Measurements from ENCODE around the gene EYA3. TPM values are rescaled to one million over a fixed set of nuclear protein-coding genes. Genes with fewer than 3 reads are reported as not detected.
A peak's percentile ranks its signal among the peaks of the same experiment; 100 is the strongest.

EYA3 gene
- total RNA-seq, 3 donors from 2014 or later, result 26.6 to 29.6 (median 28.1) TPM

- Mint-ChIP-seq H3K4me1 (ENCODE audit: low read depth) (peaks cover 34% of the 10 kb centered on the region), H3K27me3 (ENCODE audit: low read depth) (no peaks in the 10 kb centered on the region), H3K36me3 (ENCODE audit: insufficient read depth) (peaks cover 6% of the 10 kb centered on the region), H3K4me3 (no peak overlapping the region), H3K9me3 (no peaks in the 10 kb centered on the region)
- ATAC-seq (no peak), DNase-seq (no peak)
Observed at GRCh38 chr1:28070725-28071593, 17.5 kb downstream of the EYA3 start.

- H3K9me3 Mint-ChIP-seq, result no peaks in the 10 kb centered on the region
- DNase-seq, result no peak
- H3K27me3 Mint-ChIP-seq (ENCODE audit: low read depth), result no peaks in the 10 kb centered on the region
- peaks cover 33% of the 10 kb centered on the region for H3K4me1 Mint-ChIP-seq (ENCODE audit: low read depth)
- no peak for ATAC-seq
- no peak overlapping the region for H3K4me3 Mint-ChIP-seq
- peaks cover 7% of the 10 kb centered on the region for H3K36me3 Mint-ChIP-seq (ENCODE audit: insufficient read depth)
Observed at GRCh38 chr1:28067523-28068090, 20.8 kb downstream of the EYA3 start.

GRCh38 chr1:28066393-28067154 lies 21.8 kb downstream of the EYA3 start:
- H3K27me3 Mint-ChIP-seq (ENCODE audit: low read depth), result no peaks in the 10 kb centered on the region

GRCh38 chr1:28064064-28064463 lies 24.3 kb downstream of the EYA3 start:
- Mint-ChIP-seq H3K36me3 (ENCODE audit: insufficient read depth) (peaks cover 7% of the 10 kb centered on the region), H3K27me3 (ENCODE audit: low read depth) (no peaks in the 10 kb centered on the region), H3K4me3 (no peak overlapping the region), H3K4me1 (ENCODE audit: low read depth) (peaks cover 41% of the 10 kb centered on the region), H3K9me3 (no peaks in the 10 kb centered on the region)
- DNase-seq (no peak), ATAC-seq (no peak)

More at GRCh38 chr1:28066393-28067154, 21.8 kb downstream of the EYA3 start:
- DNase-seq, result no peak
- Mint-ChIP-seq H3K36me3 (ENCODE audit: insufficient read depth) (peaks cover 7% of the 10 kb centered on the region), H3K4me3 (no peak overlapping the region), H3K9me3 (no peaks in the 10 kb centered on the region), H3K4me1 (ENCODE audit: low read depth) (peaks cover 31% of the 10 kb centered on the region)
- ATAC-seq, result no peak

GRCh38 chr1:28062806-28063205 lies 25.6 kb downstream of the EYA3 start:
- Mint-ChIP-seq H3K36me3 (ENCODE audit: insufficient read depth) (peaks cover 7% of the 10 kb centered on the region), H3K4me1 (ENCODE audit: low read depth) (peaks cover 52% of the 10 kb centered on the region), H3K4me3 (peak overlapping the region; percentile 2), H3K27me3 (ENCODE audit: low read depth) (no peaks in the 10 kb centered on the region), H3K9me3 (no peaks in the 10 kb centered on the region)
- ATAC-seq (peak; percentile 39 to 50), DNase-seq (peak; percentile 24)

GRCh38 chr1:28058971-28059878 lies 29.2 kb downstream of the EYA3 start:
- H3K4me1 Mint-ChIP-seq (ENCODE audit: low read depth), result peaks cover 57% of the 10 kb centered on the region
- no peaks in the 10 kb centered on the region for H3K9me3 Mint-ChIP-seq
- H3K4me3 Mint-ChIP-seq, result peak overlapping the region; percentile 3
- DNase-seq (no peak), ATAC-seq (peak; percentile 76 to 78)
- peaks cover 5% of the 10 kb centered on the region for H3K36me3 Mint-ChIP-seq (ENCODE audit: insufficient read depth)
- no peaks in the 10 kb centered on the region for H3K27me3 Mint-ChIP-seq (ENCODE audit: low read depth)

GRCh38 chr1:28058168-28058567 lies 30.2 kb downstream of the EYA3 start:
- ATAC-seq, result no peak
- peaks cover 5% of the 10 kb centered on the region for H3K36me3 Mint-ChIP-seq (ENCODE audit: insufficient read depth)
- DNase-seq, result no peak
- peaks cover 58% of the 10 kb centered on the region for H3K4me1 Mint-ChIP-seq (ENCODE audit: low read depth)
- no peaks in the 10 kb centered on the region for H3K9me3 Mint-ChIP-seq
- no peaks in the 10 kb centered on the region for H3K27me3 Mint-ChIP-seq (ENCODE audit: low read depth)
- no peak overlapping the region for H3K4me3 Mint-ChIP-seq

GRCh38 chr1:28056129-28056925 lies 32.1 kb downstream of the EYA3 start:
- Mint-ChIP-seq H3K4me1 (ENCODE audit: low read depth) (peaks cover 47% of the 10 kb centered on the region), H3K27me3 (ENCODE audit: low read depth) (no peaks in the 10 kb centered on the region), H3K36me3 (ENCODE audit: insufficient read depth) (peaks cover 9% of the 10 kb centered on the region), H3K4me3 (peak overlapping the region; percentile 29), H3K9me3 (no peaks in the 10 kb centered on the region)
- DNase-seq (peak; percentile 52), ATAC-seq (peak; percentile 88 to 89)

GRCh38 chr1:28050776-28051175 lies 37.6 kb downstream of the EYA3 start:
- ATAC-seq, result no peak
- no peak for DNase-seq
- Mint-ChIP-seq H3K4me3 (no peak overlapping the region), H3K36me3 (ENCODE audit: insufficient read depth) (peaks cover 19% of the 10 kb centered on the region), H3K4me1 (ENCODE audit: low read depth) (peaks cover 19% of the 10 kb centered on the region), H3K27me3 (ENCODE audit: low read depth) (no peaks in the 10 kb centered on the region), H3K9me3 (no peaks in the 10 kb centered on the region)

GRCh38 chr1:28046716-28047115 lies 41.7 kb downstream of the EYA3 start:
- Mint-ChIP-seq H3K36me3 (ENCODE audit: insufficient read depth) (peaks cover 27% of the 10 kb centered on the region), H3K9me3 (no peaks in the 10 kb centered on the region), H3K4me3 (no peak overlapping the region), H3K4me1 (ENCODE audit: low read depth) (peaks cover 5% of the 10 kb centered on the region), H3K27me3 (ENCODE audit: low read depth) (no peaks in the 10 kb centered on the region)
- DNase-seq (no peak), ATAC-seq (no peak)

- H3K4me1 Mint-ChIP-seq (ENCODE audit: low read depth), result peaks cover 5% of the 10 kb centered on the region
- peaks cover 26% of the 10 kb centered on the region for H3K36me3 Mint-ChIP-seq (ENCODE audit: insufficient read depth)
- H3K9me3 Mint-ChIP-seq, result no peaks in the 10 kb centered on the region
- no peak for ATAC-seq
- no peaks in the 10 kb centered on the region for H3K27me3 Mint-ChIP-seq (ENCODE audit: low read depth)
- DNase-seq, result no peak
- no peak overlapping the region for H3K4me3 Mint-ChIP-seq
Observed at GRCh38 chr1:28045777-28046176, 42.6 kb downstream of the EYA3 start.

GRCh38 chr1:28044399-28044798 lies 44.0 kb downstream of the EYA3 start:
- DNase-seq (no peak), ATAC-seq (no peak)
- Mint-ChIP-seq H3K9me3 (no peaks in the 10 kb centered on the region), H3K4me3 (no peak overlapping the region), H3K36me3 (ENCODE audit: insufficient read depth) (peaks cover 33% of the 10 kb centered on the region), H3K27me3 (ENCODE audit: low read depth) (no peaks in the 10 kb centered on the region), H3K4me1 (ENCODE audit: low read depth) (peaks cover 5% of the 10 kb centered on the region)

- Mint-ChIP-seq H3K4me1 (ENCODE audit: low read depth) (no peaks in the 10 kb centered on the region), H3K9me3 (no peaks in the 10 kb centered on the region), H3K36me3 (ENCODE audit: insufficient read depth) (peaks cover 30% of the 10 kb centered on the region), H3K27me3 (ENCODE audit: low read depth) (no peaks in the 10 kb centered on the region), H3K4me3 (no peak overlapping the region)
- ATAC-seq (no peak), DNase-seq (no peak)
Observed at GRCh38 chr1:28039341-28039740, 49.1 kb downstream of the EYA3 start.
